ENCODE results near the gene MMP12.

GRCh38 chr11:102914238-102915043 is 39.7 kb upstream of the MMP12 start:
- peak; percentile 62 for TF ChIP-seq CTCF (IDR thresholded peaks at IDR 0.05; ENCODE audit: low read depth, low read length, poor library complexity, severe bottlenecking)
- TF ChIP-seq EZH2phosphoT487 (IDR thresholded peaks at IDR 0.05; ENCODE audit: borderline replicate concordance, low read length): no peak

Data from DOHH2 (cell line).